Prostate gland (tissue), 2 donors: ENCODE measurements around the gene MRPL33.

Source experiments
- POLR2A ChIP-seq: fragments of 450-650 bp; IDR thresholded peaks from one replicate; pipeline ENCODE4 v1.6.1; 2016; ENCODE audit warnings: antibody characterized with exemption, mild to moderate bottlenecking
- TF ChIP-seq, protein P1 (sequence below), 4 experiments: fragments of 200-600 bp in 2 of 4; fragments of 450-650 bp in 2 of 4; sonication (generic) in 2 of 4; IDR thresholded peaks; 1 replicate in 3 of 4; 2 replicates in 1 of 4; pipeline ENCODE4 v1.5.1; 2016 to 2019; ENCODE audit warnings: antibody characterized with exemption in 4 of 4, mild to moderate bottlenecking in 2 of 4, moderate library complexity in 2 of 4

DNA sequence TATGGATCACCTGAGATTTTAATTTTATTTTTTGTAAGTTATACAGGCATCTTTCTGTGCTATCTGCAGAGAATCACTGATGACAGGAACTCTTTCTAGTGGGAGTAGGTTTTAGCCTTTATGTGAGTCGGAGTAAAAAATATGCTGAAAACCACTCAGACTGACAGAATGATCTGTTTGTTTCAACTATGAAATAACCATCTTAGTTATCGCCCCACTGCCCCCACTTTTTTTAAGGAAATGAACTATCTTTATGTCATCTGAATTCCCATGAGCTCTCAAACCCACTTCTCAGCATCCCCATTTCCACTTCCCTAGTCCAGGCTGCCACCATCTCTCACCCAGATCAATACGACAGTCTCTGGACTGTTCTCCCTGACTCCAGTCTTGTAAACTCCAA, 38.9 kb downstream of the MRPL33 start:
- TF ChIP-seq, protein P1, sequence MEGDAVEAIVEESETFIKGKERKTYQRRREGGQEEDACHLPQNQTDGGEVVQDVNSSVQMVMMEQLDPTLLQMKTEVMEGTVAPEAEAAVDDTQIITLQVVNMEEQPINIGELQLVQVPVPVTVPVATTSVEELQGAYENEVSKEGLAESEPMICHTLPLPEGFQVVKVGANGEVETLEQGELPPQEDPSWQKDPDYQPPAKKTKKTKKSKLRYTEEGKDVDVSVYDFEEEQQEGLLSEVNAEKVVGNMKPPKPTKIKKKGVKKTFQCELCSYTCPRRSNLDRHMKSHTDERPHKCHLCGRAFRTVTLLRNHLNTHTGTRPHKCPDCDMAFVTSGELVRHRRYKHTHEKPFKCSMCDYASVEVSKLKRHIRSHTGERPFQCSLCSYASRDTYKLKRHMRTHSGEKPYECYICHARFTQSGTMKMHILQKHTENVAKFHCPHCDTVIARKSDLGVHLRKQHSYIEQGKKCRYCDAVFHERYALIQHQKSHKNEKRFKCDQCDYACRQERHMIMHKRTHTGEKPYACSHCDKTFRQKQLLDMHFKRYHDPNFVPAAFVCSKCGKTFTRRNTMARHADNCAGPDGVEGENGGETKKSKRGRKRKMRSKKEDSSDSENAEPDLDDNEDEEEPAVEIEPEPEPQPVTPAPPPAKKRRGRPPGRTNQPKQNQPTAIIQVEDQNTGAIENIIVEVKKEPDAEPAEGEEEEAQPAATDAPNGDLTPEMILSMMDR (IDR thresholded peaks at IDR 0.05): no peak
- no peak for TF ChIP-seq POLR2A
